GM18861 (cell line): ENCODE measurements around the gene DENND1A.

ENCODE experiments used
- ATAC-seq: cut with Tn5 transposase; IDR thresholded peaks from one replicate; pipeline ENCODE4 v1.9.1; 2021; ENCODE audit not compliant: unreplicated experiment

Gene DENND1A

DNA sequence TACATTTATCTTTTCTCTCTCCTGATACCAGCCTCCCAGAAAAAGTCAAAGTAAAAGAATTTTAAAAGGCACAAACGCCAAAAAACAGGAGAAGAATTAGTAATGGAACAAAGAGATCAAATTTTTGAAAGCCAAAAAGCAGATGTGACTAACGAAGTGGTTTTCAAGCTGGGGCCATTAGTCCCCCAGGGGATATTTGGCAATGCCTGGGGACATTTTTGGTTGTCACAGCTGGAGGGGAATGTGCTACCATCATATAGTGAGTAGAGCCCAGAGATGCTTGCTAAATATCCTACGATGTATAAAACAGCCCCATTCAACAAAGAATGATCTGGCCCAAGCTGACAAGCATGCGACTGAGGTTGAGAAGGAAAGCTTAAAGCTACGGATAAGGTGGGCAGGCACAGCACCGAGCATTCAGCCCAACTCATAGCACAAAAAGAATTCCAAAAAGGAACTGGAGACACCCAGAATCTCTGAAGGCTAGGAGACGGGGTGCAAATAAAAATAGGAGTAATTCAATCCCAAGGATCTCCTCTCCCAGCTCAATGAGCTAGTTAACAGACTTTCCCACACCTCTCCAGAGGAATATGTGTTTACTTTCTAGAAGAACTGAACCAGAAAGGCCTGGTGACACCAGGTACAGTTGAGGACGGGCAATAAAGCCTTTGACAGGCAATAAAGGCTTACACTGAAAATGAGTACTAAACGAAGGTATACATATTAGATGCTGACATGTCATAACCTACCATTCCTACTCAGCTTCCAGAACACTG is 269.0 kb downstream of the DENND1A start:
- ATAC-seq, result no peak

DNA sequence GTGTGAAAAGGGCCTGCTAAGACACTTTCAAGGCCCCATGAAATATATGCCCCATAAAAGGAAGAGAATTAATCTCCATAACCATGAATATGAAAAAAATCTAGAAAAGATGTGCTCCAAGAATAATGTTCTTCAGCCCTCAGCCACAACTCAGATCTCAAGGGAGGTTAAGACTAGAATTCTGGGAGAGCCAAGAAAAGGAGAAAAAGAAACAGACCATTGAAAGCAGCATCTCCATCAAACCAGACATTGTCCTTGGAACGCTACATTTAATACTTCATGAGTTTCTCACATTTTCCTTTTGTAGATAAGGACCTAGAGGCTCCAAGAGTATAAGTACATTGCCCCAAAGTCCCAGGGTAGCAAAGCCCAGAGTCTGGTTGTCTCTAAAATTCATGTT is 270.6 kb downstream of the DENND1A start:
- ATAC-seq, result no peak

DNA sequence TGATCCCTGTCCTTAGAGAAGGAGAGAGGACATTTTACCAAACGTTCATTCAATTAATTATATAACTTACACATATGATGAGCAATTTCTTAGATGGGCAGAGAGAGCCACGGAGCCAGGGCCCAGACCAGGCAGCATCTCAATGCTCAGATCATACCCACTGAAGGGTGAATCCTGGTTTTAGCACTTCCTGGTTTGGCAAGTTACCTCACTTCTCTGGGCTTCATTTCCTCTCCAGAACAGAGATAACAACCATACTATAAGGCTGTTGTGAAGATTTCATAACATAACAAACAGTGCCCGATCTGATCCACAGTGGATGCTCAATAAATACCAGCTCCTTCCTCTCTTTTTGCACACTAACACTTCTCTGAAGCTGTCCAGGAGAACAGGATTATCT is 271.1 kb downstream of the DENND1A start:
- peak; percentile 62 for ATAC-seq

- no peak for ATAC-seq
Measured at GRCh38 chr9:123657941-123658340, 272.0 kb downstream of the DENND1A start.

- ATAC-seq, result no peak
Measured at GRCh38 chr9:123657099-123657498, 272.8 kb downstream of the DENND1A start.

DNA sequence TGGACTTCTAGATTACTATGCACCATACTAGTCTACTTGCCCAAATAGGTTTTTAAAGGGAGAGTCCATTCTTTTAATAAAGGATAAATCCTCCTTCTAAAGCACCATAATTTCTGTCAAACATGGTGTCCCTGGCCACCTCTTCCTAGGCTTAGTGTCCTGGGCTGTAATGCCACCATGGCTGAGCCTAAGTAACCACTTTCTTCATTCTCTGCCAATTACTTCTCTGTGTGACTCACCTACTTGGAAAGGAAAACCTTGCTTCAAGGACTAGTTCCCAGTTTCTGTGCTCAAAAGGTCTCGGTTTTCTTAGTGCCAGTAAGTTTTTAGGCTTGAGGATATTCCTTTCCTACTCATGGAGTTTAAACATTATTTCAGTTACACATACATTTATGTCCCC is 273.4 kb downstream of the DENND1A start:
- no peak for ATAC-seq

DNA sequence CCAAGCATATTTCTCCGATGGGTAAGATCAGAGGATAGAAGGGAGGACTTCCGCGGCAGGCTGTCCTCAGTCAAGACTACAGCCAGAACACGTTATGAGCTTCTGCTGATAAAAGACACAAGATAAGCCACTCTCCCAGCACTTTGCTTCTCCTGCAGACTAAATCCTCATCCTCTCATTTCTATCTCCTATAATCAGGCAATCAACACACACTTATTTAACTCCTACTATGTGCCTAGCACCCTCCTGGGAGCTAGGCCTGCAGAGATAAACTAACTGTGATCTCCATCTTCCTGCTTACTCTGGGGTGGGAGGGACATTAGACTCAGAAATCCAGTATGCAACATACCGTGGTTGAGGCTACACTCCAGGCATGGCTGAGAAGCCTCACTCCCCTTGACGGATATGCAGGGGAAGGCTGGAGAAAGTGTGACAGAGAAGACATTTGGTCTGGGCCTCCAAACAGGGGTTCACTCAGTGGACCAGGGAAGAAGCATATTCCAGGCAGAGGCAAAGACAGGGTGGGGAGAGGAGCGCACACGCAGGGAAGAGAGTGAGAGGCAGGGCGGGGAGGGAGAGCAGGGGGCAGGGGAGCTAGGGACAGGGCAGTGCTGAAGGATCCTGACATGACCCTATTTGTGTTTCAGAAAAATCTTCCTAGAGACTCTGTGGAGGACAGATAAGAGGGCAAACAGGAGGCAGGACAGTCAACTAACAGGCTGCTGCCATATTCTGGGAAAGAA is 274.1 kb downstream of the DENND1A start:
- ATAC-seq, result no peak

GRCh38 chr9:123654994-123655637 is 274.8 kb downstream of the DENND1A start:
- no peak for ATAC-seq

GRCh38 chr9:123654218-123654993 is 275.5 kb downstream of the DENND1A start:
- ATAC-seq, result no peak

GRCh38 chr9:123652416-123652815 is 277.5 kb downstream of the DENND1A start:
- no peak for ATAC-seq

GRCh38 chr9:123651871-123652270 is 278.1 kb downstream of the DENND1A start:
- no peak for ATAC-seq

DNA sequence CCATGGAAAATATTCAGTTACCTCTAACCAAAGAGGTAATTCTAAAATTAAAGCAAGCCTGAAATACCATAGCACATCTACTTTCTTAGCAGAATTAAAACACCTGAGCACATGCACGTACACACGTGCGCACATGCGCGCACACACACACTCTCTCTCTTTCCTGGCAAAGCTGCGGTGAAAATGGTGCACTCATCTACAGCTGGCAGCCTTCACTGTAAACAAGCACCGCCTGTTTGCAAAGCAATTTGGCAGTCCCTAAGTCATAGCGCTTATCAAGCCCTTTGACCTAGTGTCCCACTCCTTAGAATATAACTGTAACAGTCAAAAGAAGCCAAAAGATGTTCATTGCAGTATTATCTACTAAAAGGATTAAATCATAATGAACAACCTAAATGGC is 278.7 kb downstream of the DENND1A start:
- ATAC-seq, result no peak

GRCh38 chr9:123649909-123650308 is 280.0 kb downstream of the DENND1A start:
- ATAC-seq, result no peak

DNA sequence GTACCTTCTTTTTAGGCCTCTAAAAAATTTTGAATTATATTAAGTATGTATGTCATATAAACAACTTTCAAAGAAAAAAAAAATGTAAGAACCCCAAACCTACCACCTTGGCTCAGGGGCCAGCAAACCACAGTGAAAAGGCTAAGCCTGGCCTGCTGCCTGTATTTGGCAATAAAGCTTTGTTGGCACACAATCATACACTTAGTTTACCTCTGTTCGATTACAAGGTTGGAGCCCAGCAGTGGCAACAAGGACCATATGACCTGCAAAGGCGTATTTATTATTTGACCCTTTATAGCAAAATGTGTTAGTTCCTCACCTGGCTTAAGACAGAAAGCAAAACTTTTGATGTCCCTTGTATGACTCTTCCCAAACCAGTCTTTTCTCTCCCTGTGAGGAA is 282.8 kb downstream of the DENND1A start:
- no peak for ATAC-seq

- ATAC-seq, result no peak
Measured at GRCh38 chr9:123645762-123646161, 284.2 kb downstream of the DENND1A start.

GRCh38 chr9:123645126-123645525 is 284.8 kb downstream of the DENND1A start:
- ATAC-seq, result no peak

- ATAC-seq, result no peak
Measured at GRCh38 chr9:123643518-123643917, 286.4 kb downstream of the DENND1A start.

GRCh38 chr9:123642291-123643278 is 287.3 kb downstream of the DENND1A start:
- no peak for ATAC-seq

DNA sequence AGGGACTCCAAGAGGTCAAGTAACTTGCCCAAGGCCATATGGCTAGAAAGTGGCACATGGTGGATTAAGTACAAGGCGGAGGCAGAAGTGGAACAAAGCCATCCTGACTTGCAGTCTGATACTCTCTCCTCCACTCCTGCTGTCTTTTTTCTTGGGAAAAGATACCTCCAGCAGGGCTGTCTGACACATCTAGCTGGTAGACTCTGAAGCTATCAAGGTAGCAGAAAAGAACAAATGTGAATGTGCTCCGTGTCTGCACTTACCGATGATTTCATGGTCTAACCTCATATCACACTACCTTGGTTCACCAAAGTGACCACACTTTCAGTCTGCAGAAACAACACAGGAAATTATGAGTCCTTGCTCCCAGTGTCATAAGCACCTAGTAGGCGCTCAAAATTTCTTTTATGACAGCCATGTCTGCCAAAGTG is 289.1 kb downstream of the DENND1A start:
- no peak for ATAC-seq

- no peak for ATAC-seq
Measured at GRCh38 chr9:123639743-123640142, 290.2 kb downstream of the DENND1A start.
